ENCODE results near the gene ATF6. TPM values are rescaled to one million over a fixed set of nuclear protein-coding genes. Genes with fewer than 3 reads are reported as not detected.

ATF6 gene
- total RNA-seq, 1 experiment from 2014 or later = 16.4 TPM

GRCh38 chr1:161929137-161929536 is 163.0 kb downstream of the ATF6 start:
- BruUV-seq (replicated peaks) = no TSS peak
- ChIA-PET POLR2A (no interaction called here), CTCF (no interaction called here)
- no peaks in the 10 kb centered on the region for H3K36me3 ChIP-seq (ENCODE audit: control insufficient read depth, insufficient read depth, low read length)
- TF ChIP-seq REST (IDR thresholded peaks at IDR 0.05; ENCODE audit: insufficient read depth in 1 of 2, low read depth in 2 of 2, low read length in 1 of 2) (no peak), SIN3A (IDR thresholded peaks at IDR 0.05; ENCODE audit: borderline replicate concordance, insufficient read depth, low read depth, low read length) (no peak), POLR2AphosphoS5 (IDR thresholded peaks at IDR 0.05; ENCODE audit: low read depth, low read length) (no peak), TCF7L2 (IDR thresholded peaks at IDR 0.05; ENCODE audit: low read depth, low read length) (no peak)
- TF ChIP-seq, protein P1, sequence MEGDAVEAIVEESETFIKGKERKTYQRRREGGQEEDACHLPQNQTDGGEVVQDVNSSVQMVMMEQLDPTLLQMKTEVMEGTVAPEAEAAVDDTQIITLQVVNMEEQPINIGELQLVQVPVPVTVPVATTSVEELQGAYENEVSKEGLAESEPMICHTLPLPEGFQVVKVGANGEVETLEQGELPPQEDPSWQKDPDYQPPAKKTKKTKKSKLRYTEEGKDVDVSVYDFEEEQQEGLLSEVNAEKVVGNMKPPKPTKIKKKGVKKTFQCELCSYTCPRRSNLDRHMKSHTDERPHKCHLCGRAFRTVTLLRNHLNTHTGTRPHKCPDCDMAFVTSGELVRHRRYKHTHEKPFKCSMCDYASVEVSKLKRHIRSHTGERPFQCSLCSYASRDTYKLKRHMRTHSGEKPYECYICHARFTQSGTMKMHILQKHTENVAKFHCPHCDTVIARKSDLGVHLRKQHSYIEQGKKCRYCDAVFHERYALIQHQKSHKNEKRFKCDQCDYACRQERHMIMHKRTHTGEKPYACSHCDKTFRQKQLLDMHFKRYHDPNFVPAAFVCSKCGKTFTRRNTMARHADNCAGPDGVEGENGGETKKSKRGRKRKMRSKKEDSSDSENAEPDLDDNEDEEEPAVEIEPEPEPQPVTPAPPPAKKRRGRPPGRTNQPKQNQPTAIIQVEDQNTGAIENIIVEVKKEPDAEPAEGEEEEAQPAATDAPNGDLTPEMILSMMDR (IDR thresholded peaks at IDR 0.05) = no peak
- no peaks in the 10 kb centered on the region for H3K9me3 ChIP-seq (ENCODE audit: control insufficient read depth, insufficient read depth, low read depth, low read length)
- in situ Hi-C loops (cut with HindIII; ENCODE audit: low pct_unique_long_range_greater_than_20kb, low sequenced_read_pairs) (no loop called here), intact Hi-C loops (cut with micrococcal nuclease; ENCODE audit: unreplicated experiment) (loop anchor here (10.0 kb wide), 1 partner anchor 54 kb away; no protein-coding TSS in a partner anchor)
- H3K4me3 ChIP-seq (ENCODE audit: low read depth in 2 of 2, low read length in 2 of 2) = no peak overlapping the region
- no peak for DNase-seq (ENCODE audit: low read depth, low spot score)
- H3K27ac ChIP-seq (ENCODE audit: low read length) = no peak overlapping the region
- no peaks in the 10 kb centered on the region for H3K27me3 ChIP-seq (ENCODE audit: control insufficient read depth, insufficient read depth, low read length)
- ATAC-seq = no peak
- no peaks in the 10 kb centered on the region for H3K4me1 ChIP-seq (ENCODE audit: control insufficient read depth, insufficient read depth, low read length)

- ATAC-seq (no peak), DNase-seq (ENCODE audit: low read depth, low spot score) (no peak)
- ChIA-PET POLR2A (no interaction called here), CTCF (no interaction called here)
- Histone ChIP-seq H3K9me3 (ENCODE audit: control insufficient read depth, insufficient read depth, low read depth, low read length) (no peaks in the 10 kb centered on the region), H3K4me1 (ENCODE audit: control insufficient read depth, insufficient read depth, low read length) (no peaks in the 10 kb centered on the region), H3K27me3 (ENCODE audit: control insufficient read depth, insufficient read depth, low read length) (no peaks in the 10 kb centered on the region), H3K36me3 (ENCODE audit: control insufficient read depth, insufficient read depth, low read length) (no peaks in the 10 kb centered on the region), H3K4me3 (ENCODE audit: low read depth in 2 of 2, low read length in 2 of 2) (no peak overlapping the region), H3K27ac (ENCODE audit: low read length) (no peak overlapping the region)
- intact Hi-C loops (cut with micrococcal nuclease; ENCODE audit: unreplicated experiment) = no loop called here
- in situ Hi-C loops (cut with HindIII; ENCODE audit: low pct_unique_long_range_greater_than_20kb, low sequenced_read_pairs) = no loop called here
- no TSS peak for BruUV-seq (replicated peaks)
- TF ChIP-seq, protein P1 (IDR thresholded peaks at IDR 0.05) = no peak
- TF ChIP-seq TCF7L2 (IDR thresholded peaks at IDR 0.05; ENCODE audit: low read depth, low read length) (no peak), REST (IDR thresholded peaks at IDR 0.05; ENCODE audit: insufficient read depth in 1 of 2, low read depth in 2 of 2, low read length in 1 of 2) (no peak), POLR2AphosphoS5 (IDR thresholded peaks at IDR 0.05; ENCODE audit: low read depth, low read length) (no peak), SIN3A (IDR thresholded peaks at IDR 0.05; ENCODE audit: borderline replicate concordance, insufficient read depth, low read depth, low read length) (no peak)
Measured at GRCh38 chr1:161930064-161930463, 163.9 kb downstream of the ATF6 start.

Measured in Panc1 (cell line).